HG02852 (cell line): ENCODE measurements around the gene NT5C.
A peak's percentile ranks its signal among the peaks of the same experiment; 100 is the strongest.
"Not testable (repeated sequence)": the region's sequence is repeated elsewhere in the genome, so short reads cannot be mapped to it uniquely, and the experiment has no call there.

Source experiments
- ATAC-seq: cut with Tn5 transposase; IDR thresholded peaks from one replicate; pipeline ENCODE4 v1.9.1; 2021; ENCODE audit warnings: mild to moderate bottlenecking, moderate library complexity; ENCODE audit not compliant: unreplicated experiment

Gene NT5C

DNA sequence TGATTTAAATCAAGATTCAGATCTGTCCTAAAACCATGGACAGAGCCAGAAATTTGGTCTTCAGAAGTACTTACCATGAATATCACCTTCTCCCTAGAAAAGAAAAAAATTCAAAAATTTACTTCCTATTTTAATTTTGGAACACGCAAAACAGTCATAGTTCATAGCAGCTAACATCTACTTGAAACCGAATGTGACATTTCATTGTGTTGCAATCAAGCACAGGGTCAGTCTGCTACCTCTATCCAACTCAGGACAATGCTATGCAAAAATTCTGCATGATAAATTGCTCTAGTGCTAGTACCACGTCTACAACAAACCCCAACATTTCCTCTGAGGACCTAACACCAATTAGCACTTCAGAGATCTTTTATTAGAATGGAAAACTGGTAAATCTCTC lies 15.1 kb upstream of the NT5C start:
- no peak for ATAC-seq

DNA sequence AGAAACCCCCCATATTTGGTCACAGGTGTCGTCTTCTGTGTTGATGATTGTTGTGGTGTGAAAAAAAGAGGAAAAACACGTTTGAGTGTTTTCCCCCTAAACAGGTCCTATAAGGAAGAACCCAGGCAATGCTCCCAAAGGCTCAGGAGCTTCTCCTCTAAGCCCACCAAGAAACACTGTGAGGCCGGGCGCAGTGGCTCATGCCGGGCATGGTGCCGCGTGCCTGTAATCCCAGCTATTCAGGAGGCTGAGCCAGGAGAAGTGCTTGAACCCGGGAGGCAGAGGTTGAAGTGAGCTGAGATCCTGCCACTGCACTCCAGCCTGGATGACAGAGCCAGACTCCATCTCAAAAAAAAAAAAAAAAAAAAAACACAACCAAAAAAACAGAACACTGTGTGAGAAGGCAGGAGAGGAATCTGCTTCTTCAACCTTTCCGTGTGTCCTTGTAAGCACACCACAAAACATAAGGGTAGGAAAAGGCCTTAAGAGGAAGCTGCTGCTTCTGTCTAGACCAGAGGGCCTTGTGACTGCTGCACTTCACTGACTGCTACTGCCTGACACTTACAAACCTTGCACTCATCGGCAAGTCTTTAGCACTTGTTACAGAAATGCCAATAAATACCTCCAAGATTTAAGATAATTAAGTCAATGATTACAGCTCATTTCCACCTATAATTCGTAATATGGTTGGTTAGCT lies 13.4 kb upstream of the NT5C start:
- ATAC-seq: no peak

DNA sequence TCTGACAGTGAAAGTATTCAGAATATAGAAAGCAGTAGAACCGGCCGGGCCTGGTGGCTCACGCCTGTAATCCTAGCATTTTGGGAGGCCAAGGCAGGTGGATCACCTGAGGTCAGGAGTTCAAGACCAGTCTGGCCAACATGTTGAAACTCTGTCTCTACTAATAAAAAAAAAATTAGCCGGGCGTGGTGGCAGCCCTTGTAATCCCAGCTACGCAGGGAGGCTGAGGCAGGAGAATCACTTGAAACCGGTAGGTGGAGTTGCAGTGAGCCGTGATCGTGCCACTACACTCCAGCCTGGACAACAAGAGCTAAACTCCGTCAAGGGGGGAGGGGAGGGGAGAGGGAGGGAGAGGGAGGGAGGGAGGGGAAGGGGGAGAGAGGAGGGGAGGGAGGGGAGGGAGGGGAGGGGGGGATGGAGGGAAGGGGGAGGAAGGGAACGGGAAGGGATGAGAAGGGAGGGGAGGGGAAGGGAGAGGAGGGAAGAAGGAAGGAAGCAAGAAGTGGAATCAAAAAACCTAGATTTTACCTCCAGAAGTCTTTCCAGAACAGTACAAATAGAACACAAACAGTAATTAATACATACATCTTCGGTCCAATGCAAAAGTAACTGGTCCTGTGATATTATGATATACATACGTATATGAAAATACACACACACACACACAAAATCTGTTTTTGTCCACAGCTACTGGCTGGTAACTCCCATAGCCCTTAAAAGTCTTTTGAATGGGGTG lies 10.9 kb upstream of the NT5C start:
- ATAC-seq: no peak

DNA sequence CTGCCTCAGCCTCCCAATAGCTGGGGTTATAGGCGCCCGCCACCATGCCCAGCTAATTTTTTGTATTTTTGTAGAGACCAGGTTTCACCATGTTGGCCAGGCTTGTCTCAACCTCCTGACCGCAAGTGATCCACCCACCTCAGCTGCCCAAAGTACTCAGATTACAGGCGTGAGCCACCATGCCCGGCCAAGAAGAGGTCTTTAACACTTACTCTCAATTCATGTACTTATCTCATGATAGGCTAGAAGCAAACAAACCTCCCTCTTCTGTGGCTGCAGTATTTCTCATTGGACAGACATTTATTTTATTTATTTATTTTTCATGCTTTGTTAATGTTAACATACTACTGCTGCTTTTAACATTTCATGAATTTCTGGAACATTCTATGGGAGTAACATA lies 7.0 kb upstream of the NT5C start:
- no peak for ATAC-seq

DNA sequence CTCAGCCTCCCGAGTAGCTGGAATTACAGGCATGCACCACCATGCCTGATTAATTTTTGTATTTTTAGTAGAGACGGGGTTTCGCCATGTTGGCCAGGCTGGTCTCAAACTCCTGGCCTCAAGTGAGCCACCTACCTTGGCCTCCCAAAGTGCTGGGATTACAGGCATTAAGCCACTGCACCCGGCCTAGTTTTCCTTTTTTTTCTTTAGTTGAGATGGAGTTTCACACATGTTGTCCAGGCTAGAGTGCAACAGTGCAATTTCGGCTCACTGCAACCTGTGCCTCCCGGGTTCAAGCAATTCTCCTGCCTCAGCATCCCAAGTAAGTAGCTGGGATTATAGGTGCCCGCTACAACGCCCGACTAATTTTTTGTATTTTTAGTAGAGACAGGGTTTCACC lies 6.2 kb upstream of the NT5C start:
- ATAC-seq: not testable (repeated sequence)

DNA sequence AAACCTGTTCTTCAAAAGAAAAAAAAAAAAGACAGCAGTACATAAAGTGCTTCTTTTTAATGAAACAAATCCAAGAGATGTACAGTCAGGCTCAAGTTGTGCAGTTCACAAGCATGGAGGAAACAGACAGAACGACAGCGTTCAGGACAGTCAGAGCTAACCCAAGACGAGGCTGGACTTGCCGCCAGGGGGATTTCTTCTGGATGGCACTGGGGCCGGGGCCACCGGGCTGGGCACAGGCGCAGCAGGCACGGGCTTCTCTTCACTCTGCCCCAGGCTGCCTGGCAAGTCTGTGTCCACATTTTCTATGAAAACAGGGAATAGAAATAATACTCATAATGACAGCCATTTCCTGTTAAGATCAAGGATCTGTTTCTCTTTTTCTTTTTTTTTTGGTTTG lies 4.4 kb upstream of the NT5C start:
- no peak for ATAC-seq

DNA sequence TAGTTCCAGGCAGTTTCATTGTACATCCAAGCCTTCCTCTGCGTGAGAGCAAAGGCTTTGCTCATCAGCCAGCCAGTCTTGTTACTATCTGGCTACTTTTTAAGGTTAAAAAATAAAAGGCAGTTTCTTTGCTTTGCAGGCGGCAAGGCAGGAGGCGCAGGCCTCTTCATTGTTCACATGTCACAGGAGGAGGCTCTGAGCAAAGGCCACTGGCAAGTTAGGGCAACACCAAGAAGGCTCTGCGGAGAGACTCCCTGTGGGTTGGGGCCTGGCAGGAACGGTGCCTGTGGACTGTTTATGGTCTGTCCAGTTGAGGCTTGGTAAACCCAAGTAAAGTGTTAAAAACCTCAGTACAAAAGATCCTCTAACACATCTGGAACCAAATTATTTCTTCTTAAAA lies 3.9 kb upstream of the NT5C start:
- ATAC-seq: no peak

DNA sequence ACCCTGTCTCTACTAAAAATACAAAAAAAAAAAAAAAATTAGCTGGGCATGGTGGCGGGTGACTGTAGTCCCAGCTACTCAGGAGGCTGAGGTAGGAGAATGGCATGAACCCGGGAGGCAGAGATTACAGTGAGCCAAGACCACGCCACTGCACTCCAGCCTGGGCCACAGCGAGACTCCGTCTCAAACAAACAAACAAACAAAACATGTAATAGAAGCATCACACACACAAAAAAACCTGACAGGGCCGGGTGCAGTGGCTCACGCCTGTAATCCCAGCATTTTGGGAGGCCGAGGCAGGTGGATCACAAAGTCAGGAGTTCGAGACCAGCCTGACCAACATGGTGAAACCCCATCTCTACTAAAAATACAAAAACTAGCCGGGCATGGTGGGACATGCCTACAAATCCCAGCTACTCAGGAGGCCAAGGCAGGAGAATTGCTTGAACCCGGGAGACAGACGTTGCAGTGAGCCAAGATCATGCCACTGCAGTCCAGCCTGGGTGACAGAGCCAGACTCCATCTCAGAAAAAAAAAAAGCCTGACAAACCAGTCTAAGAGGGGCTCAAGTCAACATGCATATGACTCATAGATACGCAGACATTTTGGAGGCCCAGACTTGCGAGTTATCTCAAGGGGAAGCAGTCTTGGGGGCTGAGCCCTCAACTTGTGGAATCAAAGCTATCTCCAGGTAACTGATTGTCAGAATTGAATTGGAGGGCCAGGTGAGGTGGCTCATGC lies 2.2 kb upstream of the NT5C start:
- not testable (repeated sequence) for ATAC-seq

DNA sequence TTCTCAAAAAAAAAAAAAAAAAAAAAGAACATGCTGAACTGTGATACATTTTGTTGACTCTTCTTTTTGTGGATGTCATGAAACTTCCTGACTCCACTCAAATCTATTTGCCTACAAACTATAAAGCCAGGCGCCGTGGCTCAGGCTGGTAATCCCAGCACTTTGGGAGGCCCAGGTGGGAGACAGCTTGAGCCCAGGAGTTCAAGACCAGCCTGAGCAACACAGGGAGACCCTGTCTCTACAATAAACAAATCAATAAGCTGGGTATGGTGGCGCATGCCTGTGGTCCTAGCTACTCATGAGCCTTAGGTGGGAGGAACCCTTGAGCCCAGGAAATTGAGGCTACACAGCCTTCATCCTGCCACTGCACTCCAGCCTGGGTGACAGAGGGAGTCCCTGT lies 1.5 kb upstream of the NT5C start:
- no peak for ATAC-seq

DNA sequence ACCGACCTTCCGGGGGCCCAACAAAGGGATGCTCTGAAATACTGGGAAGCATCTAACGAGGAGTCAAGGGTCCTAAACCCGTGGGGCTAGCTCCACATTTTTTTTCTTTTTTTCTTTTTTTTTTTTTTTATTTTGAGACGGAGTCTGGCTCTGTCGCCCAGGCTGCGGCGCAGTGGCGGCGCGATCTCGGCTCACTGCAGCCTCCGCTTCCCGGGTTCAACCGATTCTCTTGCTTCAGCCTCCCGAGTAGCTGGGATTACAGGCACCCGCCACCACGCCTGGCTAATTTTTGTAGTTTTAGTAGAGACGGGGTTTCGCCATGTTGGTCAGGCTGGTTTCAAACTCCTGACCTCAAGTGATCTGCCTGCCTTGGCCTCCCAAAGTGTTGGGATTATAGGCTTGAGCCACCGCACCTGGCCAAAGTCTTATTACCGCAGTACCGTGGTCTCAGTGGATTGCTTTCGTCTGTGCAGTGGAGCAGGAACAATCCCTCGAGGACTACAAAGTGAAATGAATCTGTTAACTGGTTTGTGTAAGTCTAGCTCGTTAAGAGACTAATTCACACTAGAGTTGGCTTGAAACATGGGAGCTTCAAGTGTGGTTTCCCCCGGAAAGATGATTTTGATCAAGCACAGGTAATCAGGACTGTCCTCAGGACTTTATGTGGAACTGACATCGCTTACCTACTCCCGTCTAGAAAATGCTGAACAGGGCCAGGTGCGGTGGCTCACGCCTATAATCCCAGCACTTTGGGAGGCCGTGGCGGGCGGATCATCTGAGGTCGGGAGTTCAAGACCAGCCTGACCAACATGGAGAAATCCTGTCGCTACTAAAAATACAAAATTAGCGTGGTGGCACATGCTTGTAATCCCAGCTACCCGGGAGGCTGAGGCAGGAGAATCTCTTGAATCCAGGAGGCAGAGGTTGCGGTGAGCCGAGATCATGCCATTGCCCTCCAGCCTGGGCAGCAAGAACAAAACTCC lies 767 bp upstream of the NT5C start:
- ATAC-seq: not testable (repeated sequence)

DNA sequence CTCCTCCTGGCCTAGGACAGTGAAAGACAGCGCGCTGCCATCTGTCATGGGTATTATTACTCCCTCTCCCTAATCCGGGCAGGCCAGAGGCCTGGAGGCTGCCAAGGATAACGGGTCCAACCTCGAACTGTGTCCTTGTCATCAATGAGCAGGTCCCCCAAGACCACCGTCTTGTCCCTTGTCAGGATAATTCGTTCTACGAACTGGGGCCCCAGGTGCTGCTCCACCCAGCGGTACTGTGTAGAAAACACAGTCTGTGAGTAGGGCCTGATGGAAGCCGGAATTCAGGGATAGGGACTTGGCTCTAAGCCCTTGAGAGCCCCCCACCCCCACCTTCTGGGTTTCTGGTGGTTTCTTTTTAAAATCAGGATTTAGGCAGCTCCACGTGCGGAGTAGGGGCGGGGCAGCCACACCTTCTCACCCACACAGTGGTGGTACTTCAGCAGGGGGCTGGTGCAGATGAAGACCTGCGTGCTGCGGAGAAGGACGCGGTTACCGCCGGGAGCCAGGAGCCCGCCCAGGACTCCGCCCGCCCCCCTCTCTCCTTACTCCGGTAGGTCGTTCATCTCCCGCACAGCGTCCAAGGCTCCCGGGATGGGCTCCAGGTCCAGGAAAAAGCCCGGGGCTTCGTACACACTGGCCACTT lies 787 bp downstream of the NT5C start:
- peak; percentile 26 for ATAC-seq

DNA sequence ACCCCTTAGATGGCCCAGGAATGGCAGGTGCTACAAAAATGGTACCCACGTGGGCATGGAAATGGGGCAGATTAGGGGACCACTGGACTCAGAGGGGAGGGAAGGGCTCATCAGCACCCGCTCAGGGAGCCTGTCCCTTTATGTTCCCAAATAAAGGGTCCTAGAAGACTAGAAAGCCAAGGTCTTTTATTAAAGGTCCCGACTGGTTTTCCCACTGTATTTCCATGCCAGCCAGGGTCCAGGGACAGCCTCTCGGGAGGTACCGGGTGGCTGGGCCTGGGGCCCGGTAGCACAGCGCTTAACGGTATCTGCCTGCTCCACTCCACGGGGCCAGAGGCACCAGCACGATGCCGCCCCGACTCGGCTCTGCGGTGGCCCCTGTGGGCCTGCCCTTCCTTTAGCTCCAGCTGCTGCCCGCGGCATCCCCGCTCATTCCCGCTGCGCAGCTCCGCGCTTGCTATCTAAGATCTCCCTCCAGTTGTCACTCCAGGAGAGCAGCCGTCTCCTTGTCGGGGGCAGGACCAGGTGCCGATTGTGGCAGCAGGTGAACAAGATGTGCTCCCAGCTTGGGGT lies 1.4 kb downstream of the NT5C start:
- ATAC-seq: no peak

DNA sequence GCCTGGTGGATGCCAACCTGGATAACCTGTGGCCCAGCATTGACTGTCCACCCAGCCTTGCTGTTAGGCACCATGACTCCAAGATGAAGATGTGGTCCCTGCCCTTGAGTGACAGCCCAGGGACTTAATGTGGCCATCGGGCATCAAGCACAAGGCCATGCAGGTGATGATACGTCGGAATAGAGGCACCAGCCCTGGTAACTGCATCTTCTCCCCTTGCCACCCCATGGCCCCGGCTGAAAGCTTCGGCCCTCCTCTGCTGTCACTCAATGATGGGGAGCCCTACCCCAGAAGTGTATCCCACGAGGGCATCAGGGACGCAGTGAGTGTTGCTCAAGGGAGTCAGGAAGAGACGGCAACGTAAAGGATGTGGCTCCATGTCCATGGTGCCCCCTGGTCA lies 2.0 kb downstream of the NT5C start:
- ATAC-seq: no peak

DNA sequence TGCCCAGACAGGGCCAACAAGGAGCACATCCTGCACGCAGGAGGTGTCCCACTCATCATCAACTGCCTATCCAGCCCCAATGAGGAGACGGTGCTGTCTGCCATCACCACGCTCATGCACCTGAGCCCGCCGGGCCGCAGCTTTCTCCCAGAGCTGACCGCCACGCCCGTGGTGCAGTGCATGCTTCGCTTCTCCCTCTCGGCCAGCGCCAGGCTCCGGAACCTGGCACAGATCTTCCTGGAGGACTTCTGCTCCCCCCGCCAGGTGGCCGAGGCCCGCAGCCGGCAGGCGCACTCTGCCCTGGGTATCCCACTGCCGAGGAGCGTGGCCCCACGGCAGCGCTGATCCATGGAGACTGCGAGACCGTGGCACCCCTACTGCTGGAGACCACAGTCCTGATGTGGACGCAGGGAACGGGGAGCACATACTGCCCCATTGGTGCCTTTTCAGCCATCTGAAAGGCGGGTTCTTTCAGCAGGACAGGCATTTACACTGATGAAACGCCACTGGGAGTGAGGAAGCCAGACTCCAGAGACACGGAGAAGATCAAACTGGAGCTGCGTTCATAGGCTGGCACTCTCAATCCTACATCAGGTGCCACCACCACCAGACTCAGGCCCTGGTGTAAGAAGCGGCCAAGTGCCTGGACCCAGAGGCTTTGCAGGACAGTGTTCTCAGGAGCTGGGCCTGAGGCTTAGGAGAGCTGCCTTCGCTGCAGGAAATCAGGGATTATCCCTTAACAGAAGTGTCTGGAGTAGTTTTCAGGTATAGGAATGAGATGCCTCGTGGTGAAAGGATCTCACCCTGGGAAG lies 2.6 kb downstream of the NT5C start:
- ATAC-seq: no peak

DNA sequence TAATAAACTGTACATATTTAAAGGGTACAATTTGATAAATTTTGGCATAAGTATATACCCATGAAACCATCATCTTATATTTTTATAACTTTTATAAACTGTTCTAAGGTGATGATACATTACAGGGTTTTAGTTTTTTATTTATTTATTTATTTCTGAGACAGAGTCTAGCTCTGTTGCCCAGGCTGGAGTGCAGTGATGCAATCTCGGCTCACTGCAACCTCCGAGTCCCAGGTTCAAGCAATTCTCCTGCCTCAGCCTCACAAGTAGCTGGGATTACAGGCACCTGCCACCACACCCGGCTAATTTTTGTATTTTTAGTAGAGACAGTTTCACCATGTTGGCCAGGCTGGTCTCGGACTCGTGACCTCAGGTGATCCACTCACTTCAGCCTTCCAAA lies 3.6 kb downstream of the NT5C start:
- ATAC-seq: not testable (repeated sequence)

DNA sequence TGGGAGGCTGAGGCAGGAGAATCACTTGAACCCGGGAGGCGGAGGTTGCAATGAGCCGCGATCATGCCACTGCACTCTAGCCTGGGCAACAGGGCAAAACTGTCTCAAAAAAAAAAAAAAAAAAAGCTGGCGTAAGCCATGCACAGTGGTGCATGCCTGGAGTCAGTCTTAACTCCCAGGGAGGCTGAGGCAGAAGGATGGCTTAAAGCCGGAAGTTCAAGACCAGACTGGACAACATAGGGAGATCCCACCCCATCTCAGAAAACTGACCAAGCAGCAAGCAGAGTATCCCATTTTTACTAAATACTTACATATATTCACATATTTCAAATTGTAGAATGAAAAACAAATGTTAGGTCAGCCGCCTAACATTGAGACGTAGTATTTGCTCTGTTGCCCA lies 4.6 kb downstream of the NT5C start:
- no peak for ATAC-seq

DNA sequence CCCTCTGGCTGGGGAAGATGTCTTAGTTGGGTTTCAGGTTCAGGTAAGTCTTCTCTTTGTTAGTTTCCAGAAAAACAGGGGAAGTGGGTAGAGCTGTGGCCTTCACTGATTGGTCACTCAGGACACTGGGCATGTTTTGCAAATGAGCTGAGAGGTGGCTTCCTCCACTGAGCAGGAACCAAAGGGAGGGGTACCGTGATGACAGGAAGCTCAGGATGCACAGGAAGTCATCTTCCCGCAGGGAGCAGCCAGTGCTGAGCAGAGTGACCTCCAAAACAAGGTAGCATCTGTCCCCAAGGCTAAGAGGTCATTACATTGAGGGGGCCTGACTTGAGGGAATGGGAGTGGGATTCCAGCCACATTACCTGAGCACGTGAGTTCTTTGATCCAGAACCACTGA lies 5.6 kb downstream of the NT5C start:
- ATAC-seq: no peak

DNA sequence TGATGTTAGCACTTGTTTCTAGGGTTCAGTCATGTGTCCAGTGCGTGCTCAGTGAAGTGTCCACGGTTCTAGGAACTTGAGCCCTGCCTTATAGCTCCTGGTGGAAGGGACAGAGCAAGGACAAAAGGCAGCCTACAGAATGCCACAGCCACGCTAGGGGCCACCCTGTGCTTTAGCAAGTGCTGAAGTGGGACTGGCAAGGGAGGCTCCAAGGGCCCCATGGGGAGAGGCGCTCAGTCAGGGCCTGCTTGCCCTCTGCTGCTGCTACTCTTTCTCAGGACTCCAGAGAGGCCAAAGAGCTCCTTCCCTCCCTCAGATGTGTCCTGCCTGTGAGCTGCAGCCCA lies 6.8 kb downstream of the NT5C start:
- no peak for ATAC-seq
